ENCODE results near the gene TCP11L2.

DNA sequence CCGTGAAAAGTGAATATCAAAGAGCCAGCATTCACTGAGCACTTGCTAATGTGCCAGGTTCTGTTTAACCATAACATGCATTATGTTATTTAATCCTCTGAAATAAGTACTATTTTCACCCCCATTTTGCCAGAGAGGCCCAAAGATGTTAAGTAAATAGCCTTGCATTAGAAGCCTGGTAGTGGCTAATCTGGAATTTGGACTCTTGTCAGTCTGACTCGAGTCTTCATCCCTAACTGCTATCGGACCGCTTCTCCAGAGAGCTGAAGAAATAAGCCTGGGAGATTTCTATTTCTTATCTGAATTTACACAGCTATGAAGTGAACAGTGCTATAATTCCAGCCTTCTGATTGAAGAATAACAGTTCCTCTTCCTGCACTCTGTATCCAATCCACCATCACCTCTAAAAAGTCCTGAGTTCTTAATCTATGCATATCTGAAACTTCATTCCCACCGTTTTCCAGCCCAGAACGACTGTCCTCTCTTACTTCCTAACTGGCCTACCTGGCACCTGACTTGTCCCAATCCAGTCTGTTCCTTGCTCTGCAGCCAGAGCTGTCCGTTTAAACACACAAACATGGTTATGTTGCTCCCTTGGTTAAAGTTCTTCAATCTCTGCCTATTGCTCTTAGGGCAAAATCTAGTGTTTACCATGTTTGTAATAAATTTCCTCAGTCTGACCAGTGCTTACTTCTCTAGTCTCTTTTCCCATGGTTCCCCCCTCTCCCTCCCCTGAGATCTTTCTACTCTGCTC is 57.3 kb downstream of the TCP11L2 start:
- TF ChIP-seq CTCF (IDR thresholded peaks at IDR 0.05; ENCODE audit: borderline replicate concordance, extremely low read depth, low read length, poor library complexity, severe bottlenecking) = no peak
- no peak for TF ChIP-seq EZH2 (IDR thresholded peaks at IDR 0.05; ENCODE audit: borderline replicate concordance, low read depth, low read length, severe bottlenecking)
